ENCODE data around the gene RGS2. TPM values are rescaled to one million over a fixed set of nuclear protein-coding genes. Genes with fewer than 3 reads are reported as not detected.

RGS2 gene
- total RNA-seq, 4 donors from 2014 or later: 24.5 to 54.1 (median 29.0) TPM

- WGBS, 2 donors: 86 to 89% methylated on average over 2 of the region's 2 CpGs
- no peak overlapping the region for H3K4me3 ChIP-seq (ENCODE audit: low read depth, poor library complexity, severe bottlenecking)
- DNase-seq (ENCODE audit: low spot score in 2 of 2): no peak
- TF ChIP-seq CTCF (IDR thresholded peaks at IDR 0.05) (no peak), POLR2A (IDR thresholded peaks at IDR 0.05) (no peak)
- intact Hi-C loops (cut with DNase I; ENCODE audit: low total_unique reads): no loop called here
These were observed 44.2 kb upstream of the RGS2 start for GRCh38 chr1:192764675-192765074.

GRCh38 chr1:192766009-192766625 lies 42.7 kb upstream of the RGS2 start:
- H3K4me3 ChIP-seq (ENCODE audit: low read depth, poor library complexity, severe bottlenecking): no peak overlapping the region
- no peak for DNase-seq (ENCODE audit: low spot score in 2 of 2)
- 68 to 87% methylated on average over 1 of the region's 1 CpG for WGBS, 2 donors
- TF ChIP-seq CTCF (IDR thresholded peaks at IDR 0.05): no peak
- TF ChIP-seq POLR2A (IDR thresholded peaks at IDR 0.05): no peak
- intact Hi-C loops (cut with DNase I; ENCODE audit: low total_unique reads): no loop called here

GRCh38 chr1:192766876-192767275 lies 42.0 kb upstream of the RGS2 start:
- 91 to 94% methylated on average over 3 of the region's 3 CpGs for WGBS, 2 donors
- intact Hi-C loops (cut with DNase I; ENCODE audit: low total_unique reads): no loop called here
- DNase-seq (ENCODE audit: low spot score in 2 of 2): no peak
- no peak overlapping the region for H3K4me3 ChIP-seq (ENCODE audit: low read depth, poor library complexity, severe bottlenecking)
- no peak for TF ChIP-seq CTCF (IDR thresholded peaks at IDR 0.05)
- TF ChIP-seq POLR2A (IDR thresholded peaks at IDR 0.05): no peak

- no peak overlapping the region for H3K4me3 ChIP-seq (ENCODE audit: low read depth, poor library complexity, severe bottlenecking)
- intact Hi-C loops (cut with DNase I; ENCODE audit: low total_unique reads): no loop called here
- TF ChIP-seq POLR2A (IDR thresholded peaks at IDR 0.05): no peak
- TF ChIP-seq CTCF (IDR thresholded peaks at IDR 0.05): no peak
- DNase-seq (ENCODE audit: low spot score in 2 of 2): no peak
- 91 to 100% methylated on average over 2 of the region's 2 CpGs for WGBS, 2 donors
These were observed 41.0 kb upstream of the RGS2 start for GRCh38 chr1:192767798-192768197.

- H3K4me3 ChIP-seq (ENCODE audit: low read depth, poor library complexity, severe bottlenecking): no peak overlapping the region
- intact Hi-C loops (cut with DNase I; ENCODE audit: low total_unique reads): no loop called here
- DNase-seq (ENCODE audit: low spot score in 2 of 2): no peak
- no peak for TF ChIP-seq CTCF (IDR thresholded peaks at IDR 0.05)
- no peak for TF ChIP-seq POLR2A (IDR thresholded peaks at IDR 0.05)
These were observed 40.4 kb upstream of the RGS2 start for GRCh38 chr1:192768463-192768862.

GRCh38 chr1:192771341-192771740 lies 37.5 kb upstream of the RGS2 start:
- no peak for TF ChIP-seq CTCF (IDR thresholded peaks at IDR 0.05)
- no peak for TF ChIP-seq POLR2A (IDR thresholded peaks at IDR 0.05)
- no peak overlapping the region for H3K4me3 ChIP-seq (ENCODE audit: low read depth, poor library complexity, severe bottlenecking)
- 97 to 99% methylated on average over 4 of the region's 4 CpGs for WGBS, 2 donors
- intact Hi-C loops (cut with DNase I; ENCODE audit: low total_unique reads): no loop called here
- no peak for DNase-seq (ENCODE audit: low spot score in 2 of 2)

Measured in lower leg skin (tissue), 4 donors.